GM19025 (cell line): ENCODE results near the gene NFX1.
"Not testable (repeated sequence)": the region's sequence is repeated elsewhere in the genome, so short reads cannot be mapped to it uniquely, and the experiment has no call there.

Experiments
- ATAC-seq: cut with Tn5 transposase; IDR thresholded peaks from one replicate; pipeline ENCODE4 v1.9.1; 2021; ENCODE audit warnings: mild to moderate bottlenecking, low read depth, moderate library complexity; ENCODE audit not compliant: unreplicated experiment

NFX1 gene

DNA sequence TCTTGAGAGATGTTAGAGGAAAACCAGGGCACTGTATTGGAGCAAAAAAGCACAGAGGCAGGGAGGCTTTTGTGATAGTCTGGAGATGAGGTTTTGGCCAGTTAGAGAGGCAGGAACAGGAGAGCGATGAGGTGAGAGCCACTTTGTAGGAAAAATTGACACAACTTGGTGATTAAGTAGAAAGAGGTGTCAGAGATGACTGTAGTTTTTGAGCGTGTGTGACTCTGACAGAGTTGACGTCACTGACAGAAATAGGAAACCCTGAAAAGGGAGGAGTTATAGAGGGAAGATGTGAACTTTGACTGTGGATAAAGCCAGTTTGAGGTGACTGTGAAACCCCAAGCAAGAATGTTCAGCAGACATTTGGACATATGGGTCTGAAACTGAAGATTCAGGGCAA is 15.7 kb downstream of the NFX1 start:
- ATAC-seq = no peak

DNA sequence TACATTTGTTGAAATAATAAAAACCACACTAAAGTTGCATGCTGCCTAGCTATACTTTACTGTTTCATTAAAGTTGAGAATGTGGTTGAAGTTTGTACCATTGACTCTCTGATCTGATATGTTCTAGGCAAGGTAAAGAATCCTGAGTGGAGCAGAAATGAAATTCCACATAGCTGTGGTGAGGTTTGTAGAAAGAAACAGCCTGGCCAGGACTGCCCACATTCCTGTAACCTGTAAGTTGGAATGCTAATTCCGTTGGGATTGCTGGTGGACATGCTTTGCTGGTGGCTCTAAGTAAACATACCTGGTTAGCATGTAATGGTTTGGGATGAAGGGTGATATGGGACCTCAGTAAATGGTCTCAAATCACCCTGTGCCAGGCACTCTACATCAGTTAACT is 16.8 kb downstream of the NFX1 start:
- no peak for ATAC-seq

DNA sequence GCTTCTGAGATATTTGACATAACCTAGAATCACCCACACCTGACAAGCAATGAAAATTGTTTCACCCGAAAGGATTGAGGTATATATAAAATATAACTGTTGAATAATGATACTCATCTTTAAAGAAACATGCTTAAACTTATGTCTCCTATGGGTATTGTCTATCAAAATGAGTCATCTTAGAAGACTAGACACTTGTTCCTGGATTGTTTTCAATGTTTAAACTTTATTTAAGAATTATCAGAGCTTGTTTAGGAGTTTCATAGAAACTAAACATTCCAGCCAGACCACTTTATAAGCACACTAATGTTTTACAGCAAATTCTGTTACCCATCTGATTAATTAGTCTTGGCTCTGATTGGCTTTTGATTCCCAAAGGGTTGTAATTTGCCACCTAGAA is 19.6 kb downstream of the NFX1 start:
- no peak for ATAC-seq

DNA sequence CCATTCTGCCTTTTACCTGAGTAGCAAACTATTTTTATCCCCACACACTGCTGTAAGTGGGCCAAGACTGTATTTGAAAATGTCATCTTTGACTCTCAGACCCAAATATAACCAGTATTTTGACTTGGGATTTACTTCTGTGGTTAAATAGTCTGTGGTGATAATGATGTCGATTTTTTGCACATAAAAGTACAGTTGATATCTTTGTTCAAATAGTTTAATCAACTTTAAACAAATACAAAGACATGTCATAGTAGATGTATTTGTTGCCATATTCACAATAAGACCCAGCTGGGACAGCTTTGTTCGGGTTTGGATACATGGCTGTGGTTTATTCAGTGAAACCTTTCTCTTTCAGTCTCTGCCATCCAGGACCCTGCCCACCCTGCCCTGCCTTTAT is 20.4 kb downstream of the NFX1 start:
- ATAC-seq = no peak

DNA sequence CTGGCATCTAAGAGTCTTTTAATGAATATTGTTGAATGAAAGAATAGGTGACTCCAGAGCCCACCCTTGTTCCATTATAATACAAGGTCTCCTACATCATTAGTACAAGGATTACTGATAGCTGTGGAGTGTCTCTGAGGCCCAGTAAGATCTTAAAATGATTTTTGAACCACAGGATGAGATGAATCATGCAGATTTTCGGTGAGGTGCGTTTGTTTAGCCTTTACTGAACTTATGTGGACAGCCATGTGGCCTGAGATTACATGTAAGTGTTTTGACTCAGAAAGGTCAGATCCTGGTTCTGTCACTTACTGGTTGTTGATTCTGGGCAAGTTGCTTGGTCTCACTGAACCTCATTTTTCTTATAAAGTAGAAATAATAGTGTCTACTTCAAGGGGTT is 21.6 kb downstream of the NFX1 start:
- ATAC-seq = no peak

DNA sequence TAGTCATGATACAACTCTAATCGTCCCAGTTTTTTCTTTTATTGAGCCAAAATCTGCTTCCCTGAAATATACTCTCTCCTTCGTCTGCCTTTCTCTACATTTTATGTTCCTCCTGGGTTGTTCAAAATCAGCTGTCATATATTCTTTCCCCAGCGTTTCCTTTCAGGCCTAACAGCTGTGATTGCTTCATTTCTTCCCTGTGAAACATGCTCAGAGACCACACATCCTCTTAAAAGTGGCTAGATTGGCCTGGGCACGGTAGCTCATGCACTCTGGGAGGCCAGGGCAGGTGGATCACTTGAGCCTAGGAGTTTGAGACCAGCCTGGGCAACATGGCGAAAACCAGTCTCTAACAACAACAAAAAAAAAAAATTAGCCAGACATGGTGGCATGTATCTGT is 25.1 kb downstream of the NFX1 start:
- ATAC-seq = no peak

DNA sequence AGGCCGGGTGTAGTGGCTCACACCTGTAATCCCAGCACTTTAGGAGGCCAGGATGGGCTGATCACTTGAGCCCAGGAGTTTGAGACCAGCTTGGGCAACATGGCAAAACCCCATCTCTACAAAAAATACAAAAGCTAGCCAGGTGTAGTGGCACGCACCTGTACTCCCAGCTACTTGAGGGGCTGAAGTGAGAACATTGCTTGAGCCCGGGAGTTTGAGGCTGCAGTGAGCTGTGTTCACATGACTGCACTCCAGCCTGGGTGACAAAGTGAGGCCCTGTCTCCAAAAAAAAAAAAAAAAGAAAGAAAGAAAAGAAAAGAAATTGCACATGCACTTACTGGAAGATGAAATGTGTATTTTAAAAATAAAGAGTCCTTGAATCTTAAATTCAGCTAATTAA is 26.8 kb downstream of the NFX1 start:
- not testable (repeated sequence) for ATAC-seq

DNA sequence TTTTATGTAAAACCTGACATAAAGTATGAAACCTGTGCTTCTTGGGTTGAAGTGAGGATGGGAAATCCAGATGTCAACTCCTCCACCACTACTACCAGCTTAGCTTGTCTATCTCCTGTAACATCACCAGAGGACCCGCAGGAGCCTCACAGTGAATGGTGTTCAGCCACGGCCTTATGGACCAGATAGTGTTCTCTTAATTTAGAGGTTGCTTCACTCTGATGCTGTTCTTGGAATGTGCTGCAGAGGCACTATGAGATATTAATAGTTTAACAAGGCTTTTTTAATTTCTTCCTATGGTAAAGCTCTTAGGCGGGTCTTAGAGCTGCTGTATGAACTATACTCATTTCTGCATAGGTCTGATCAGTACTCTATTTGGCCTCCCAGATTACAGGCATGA is 27.9 kb downstream of the NFX1 start:
- ATAC-seq = no peak

DNA sequence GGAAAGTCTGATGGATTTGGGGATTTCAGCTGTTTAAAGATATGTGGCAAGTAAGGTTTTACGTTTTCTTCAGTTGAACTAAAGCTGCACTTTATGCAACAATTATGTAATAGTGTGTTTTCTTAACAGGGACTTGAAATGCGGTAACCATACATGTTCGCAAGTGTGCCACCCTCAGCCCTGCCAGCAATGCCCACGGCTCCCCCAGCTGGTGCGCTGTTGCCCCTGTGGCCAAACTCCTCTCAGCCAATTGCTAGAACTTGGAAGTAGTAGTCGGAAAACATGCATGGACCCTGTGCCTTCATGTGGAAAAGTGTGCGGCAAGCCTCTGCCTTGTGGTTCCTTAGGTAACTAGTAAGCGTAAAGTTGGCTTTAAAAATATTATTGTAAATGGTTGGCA is 28.5 kb downstream of the NFX1 start:
- ATAC-seq = no peak

DNA sequence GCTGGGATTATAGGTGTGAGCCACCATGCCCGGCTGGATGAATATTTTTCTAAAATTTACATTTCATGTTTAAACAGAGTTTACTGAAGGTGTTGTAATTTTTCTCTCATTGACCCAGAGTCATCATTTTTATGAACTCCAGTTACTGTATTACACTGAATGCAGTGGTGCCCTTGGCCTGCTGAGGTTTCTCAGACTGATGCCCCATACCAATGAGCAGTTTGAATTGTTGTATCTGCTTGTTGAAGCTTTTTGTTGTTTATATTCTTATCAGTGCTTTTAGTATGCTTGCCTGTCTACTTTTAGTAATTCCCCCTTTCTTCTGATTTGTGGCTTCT is 29.9 kb downstream of the NFX1 start:
- no peak for ATAC-seq

DNA sequence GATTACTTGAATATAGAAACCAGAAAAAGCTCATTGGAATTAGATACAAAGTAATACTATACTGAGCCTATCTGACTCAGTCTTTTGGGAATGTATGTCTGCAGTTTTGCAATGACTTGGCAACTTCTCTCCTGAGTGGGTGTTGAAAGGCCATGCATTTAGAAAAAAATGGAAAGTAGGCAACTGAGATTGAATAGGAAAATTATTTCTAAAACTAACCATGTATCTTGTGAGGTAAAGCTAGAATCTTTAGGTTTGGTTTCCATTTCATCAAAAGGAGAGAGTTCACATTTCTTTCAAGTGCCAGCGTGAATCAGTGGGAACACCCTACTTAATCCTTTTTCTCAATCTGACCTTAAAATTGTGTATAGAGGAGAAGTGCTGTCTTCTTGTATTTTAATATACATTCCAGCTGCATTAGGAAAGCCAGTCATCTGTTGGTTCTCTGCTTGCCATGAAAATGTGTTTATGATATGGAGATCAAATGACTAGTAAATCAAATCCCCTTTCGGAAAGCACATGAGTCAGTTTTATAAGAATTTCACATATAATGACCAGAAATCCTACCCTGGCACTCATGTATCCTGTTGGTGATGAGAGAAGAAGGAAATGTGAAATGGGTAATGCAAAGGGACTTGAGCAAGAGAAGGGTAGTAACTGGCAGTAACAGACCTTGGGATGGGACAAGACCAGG is 30.4 kb downstream of the NFX1 start:
- ATAC-seq = no peak

DNA sequence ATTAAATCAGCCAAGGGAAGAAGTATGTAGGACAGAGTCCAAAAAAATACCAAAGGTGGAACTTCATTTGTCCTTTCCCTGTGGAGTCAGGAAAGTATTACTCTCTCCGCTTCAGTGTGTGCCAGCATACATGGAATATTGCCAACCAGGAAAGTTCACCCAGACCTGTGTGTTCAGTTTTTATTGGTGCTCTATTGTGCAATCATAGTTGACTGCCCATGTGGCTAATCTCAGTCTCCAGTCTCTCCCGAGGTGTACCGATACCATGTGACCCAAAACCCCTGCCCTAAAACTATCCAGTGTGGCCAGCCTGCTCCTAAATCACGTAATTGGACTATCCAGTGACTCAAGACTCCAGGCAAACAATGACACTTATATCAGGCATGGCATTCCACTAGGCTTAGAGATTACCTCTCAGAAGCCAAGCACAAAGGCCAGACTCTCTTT is 38.8 kb downstream of the NFX1 start:
- ATAC-seq = no peak

DNA sequence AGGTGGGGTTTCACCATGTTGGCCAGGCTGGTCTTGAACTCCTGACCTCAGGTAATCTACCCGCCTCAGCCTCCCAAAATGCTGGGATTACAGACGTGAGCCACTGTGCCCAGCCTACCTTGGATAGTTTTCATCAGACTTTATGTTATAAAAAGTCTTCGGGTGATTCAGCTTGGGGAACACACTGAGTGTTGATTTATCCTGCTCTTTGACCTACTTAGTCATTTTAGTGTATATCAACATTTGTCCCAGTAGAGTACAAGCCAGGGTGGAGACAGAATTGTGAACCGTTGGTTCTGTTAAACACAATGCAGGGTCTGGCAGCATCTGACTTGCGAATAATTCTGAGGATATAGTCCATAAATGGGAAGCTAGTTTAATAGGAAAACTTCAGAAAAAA is 39.7 kb downstream of the NFX1 start:
- no peak for ATAC-seq

DNA sequence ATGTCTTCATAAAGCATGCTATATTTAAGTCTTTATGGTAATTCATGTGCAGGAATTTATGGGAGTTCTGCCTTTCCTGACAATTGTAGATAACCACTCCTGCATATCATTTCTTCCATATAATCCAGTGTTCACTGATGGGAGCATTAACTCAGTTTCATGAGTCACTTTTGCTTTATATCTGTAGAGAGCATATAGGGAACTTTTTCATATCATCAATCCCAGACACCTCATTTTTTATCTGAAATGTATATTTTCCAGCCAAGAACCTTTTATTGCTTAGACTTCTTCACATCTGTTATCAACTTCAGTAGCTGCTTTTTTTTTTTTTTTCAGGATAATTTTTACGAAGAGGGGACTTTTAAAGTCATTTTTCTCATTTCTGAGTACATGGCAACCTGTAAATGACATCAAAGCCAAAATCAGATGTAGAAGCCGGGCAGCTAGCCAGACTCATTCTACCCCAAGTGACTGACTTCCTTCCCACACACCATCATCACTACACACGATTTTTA is 41.1 kb downstream of the NFX1 start:
- no peak for ATAC-seq

DNA sequence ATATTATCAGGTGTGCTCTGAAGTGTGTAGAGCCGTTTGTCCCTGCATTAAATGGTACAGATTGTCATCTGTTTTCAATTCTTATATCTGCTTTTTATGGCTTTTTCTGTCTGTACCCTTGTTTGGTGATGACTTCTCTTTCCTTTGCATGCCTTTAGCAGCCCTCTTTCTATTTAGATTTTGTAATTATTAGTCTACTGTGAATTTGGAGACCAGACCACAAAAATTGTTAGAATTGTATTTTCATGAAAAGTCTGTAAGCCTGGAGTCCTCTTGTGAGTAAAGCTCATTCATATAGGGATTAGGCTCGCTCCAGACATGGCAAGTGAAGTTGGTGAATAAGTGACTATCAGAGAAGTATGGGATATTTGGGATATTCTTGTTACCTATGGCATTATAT is 41.7 kb downstream of the NFX1 start:
- ATAC-seq = no peak

DNA sequence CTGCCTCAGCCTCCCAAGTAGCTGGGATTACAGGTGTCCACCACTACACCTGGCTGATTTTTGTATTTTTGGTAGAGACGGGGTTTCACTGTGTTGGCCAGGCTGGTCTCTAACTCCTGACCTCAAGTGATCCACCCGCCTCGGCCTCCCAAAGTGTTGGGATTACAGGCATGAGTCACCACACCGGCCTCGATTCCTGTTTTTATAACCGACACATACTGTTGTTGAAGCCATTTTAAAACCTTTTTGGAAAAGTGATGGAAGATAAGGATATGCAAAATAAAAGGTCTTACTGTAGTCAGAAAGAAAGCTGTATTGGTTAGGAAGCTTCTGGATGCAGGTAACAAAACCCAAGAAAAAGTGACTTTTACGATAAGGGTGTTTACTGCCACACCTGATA is 42.6 kb downstream of the NFX1 start:
- ATAC-seq = not testable (repeated sequence)

DNA sequence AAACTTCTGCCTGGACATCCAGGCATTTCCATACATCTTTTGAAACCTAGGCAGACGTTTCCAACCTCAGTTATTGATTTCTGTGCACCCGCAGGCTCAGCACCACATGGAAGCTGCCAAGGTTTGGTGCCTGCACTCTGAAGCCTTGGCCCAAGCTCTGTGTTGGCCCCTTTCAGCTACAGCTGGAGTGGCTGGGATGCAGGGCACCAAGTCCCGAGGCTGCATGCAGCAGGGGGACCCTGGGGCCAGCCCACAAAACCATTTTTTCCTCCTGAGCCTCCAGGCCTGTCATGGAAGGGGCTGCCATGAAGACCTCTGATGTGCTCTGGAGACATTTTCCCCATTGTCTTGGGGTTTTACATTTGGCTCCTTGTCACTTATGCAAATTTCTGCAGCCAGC is 49.9 kb downstream of the NFX1 start:
- ATAC-seq = no peak

DNA sequence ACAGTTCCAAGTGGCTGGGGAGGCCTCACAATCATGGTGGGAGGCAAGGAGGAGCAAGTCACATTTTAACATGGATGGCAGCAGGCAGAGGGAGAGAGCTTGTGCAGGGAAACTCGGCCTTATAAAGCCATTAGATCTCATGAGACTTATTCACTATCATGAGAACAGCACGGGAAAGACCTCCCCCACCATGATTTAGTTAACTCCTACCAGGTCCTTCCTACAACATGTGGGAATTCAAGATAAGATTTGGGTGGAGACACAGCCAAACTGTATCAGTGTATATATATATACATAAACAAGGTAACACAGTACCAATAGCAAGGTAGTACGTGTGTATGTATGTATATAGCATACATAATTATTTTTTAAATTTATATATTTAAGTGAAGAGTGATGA is 50.9 kb downstream of the NFX1 start:
- no peak for ATAC-seq

DNA sequence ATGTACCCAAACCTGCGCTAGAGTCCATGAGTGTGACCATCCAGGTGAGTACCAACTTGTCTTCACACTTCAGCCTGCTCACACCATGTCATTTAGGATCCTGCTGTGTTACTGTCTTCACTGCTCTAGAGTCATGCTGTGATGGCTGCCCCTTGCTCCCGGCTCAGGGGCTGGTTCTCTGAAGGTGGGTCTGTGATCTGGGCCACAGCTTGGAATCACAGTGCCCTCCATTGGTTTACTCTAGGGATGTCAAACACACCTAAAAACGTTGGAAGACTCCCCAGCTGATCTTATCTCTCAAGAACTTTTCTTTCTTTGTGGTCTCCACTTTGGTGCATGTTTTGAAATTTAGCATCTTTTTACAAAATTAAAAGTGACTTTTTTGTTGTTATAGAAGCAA is 53.8 kb downstream of the NFX1 start:
- ATAC-seq = no peak

DNA sequence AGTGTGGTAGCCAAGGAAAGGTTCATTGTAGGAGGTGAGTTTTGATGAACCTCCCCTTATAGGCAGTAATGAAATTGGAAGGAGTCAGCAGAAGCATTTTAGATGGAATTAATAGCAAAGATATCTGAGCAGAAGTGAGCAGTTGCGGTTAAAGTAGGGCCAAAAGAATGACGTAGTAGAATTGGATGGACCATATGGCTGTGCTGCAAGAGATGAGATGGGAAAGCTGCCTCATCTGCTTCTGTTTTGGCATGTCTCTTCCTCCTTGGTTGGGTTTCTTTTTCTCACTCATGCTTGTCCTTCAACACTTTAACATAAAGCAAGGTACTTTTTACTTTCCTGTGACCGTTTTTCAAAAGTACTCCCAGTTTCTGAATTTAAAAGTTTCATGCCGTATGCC is 56.2 kb downstream of the NFX1 start:
- ATAC-seq = no peak

DNA sequence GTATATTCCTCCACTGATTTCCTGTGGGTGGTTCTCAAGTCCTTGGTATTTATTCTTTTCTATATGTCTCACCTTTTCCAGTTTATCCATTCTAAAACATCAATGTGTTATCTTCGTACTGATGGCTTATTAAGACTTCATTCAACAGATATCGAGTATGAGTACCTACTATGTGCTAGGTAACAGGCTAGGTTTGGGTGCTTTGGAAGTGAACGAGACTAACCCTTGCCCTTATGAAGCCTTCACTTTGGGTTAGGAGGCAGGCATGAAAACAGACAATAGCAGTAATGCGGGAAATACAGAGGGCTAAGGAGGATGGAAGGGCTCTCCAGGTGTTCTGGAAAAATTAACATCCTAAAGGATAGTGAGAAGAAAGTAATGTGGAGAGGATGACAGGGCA is 58.7 kb downstream of the NFX1 start:
- ATAC-seq = no peak

DNA sequence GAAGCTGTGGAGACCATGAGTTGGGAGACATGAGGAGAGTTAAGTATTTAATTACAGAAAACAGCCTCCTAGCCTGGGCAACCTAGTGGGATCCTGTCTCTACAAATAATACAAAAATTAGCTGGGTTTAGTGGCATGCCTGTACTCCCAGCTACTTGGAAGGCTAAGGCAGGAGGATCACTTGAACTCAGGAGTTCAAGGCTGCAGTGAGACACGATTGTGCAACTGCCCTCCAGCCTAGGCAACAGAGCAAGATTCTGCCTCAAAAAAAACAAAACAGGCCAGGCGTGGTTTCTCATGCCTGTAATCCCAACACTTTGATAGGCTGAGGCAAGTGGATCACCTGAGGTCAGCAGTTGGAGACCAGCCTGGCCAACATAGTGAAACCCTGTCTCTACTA is 59.4 kb downstream of the NFX1 start:
- ATAC-seq = no peak

DNA sequence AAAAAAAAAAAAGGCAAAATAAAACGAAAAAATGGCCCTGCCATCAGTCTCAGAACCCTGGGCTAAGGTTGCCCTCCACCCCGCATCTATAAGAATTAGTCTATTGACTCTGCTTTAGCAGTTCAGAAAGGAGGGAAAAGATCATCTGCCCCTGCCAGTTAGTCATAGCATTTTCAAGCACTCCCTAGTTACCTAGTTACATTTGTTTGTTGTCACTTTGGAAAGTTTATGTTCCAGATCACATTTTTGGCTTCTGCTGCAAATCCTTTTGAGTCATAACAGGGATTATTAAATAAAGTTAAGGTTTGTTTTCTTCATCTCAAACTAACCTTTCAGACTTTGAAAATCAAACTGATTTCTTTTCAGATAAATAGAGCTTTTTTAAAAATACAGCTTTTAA is 60.0 kb downstream of the NFX1 start:
- ATAC-seq = no peak
